HepG2 (cell line): ENCODE measurements around the gene LRP5. TPM values are rescaled to one million over a fixed set of nuclear protein-coding genes. Genes with fewer than 3 reads are reported as not detected.

ENCODE experiments used
- ATAC-seq: fragments of 200-7000 bp; cut with Tn5 transposase; 3 replicates; pipeline ENCODE4 v1.9.1; 2020; ENCODE audit warnings: mild to moderate bottlenecking, moderate library complexity
- BruUV-seq: library from RNA; stranded (reverse); fragments of 400-500 nt; replicated peaks from 2 replicates; lab custom pipeline; 2021; lab: Mats Ljungman, UMichigan
- CTCF ChIA-PET: fragments of 300-600 bp; formaldehyde crosslinking; extraction: SDS; loops from one replicate; lab custom pipeline; 2021; ENCODE audit warnings: low total read pairs, inconsistent platforms, low intra/inter-chr PET ratio; lab: Yijun Ruan, JAX
- POLR2A ChIA-PET: fragments of 350-600 bp; sonication (Branson Sonifier 250); formaldehyde crosslinking; loops from one replicate; lab custom pipeline; 2020; ENCODE audit warnings: antibody characterized with exemption, inconsistent platforms; lab: Yijun Ruan, JAX
- DNase-seq: peaks from one replicate; pipeline ENCODE4 v3.0.0-alpha.2; 2015; ENCODE audit warnings: low spot score
- FAIRE-seq: peaks from 3 replicates; lab custom pipeline; 2011; peaks lifted over from hg19 to GRCh38; lab: Jason Lieb, UNC
- H2AFZ ChIP-seq: one replicate; pipeline ENCODE4 v1.6.1; 2011; ENCODE audit warnings: low read length, inconsistent platforms
- H3K27ac ChIP-seq: fragments of 300-600 bp; 3 replicates; pipeline ENCODE4 v1.8.0; 2011; ENCODE audit warnings: mixed run types, mild to moderate bottlenecking, mixed read lengths, low read length, inconsistent platforms; ENCODE audit not compliant: insufficient read depth; ENCODE audit errors: extremely low read length
- H3K27me3 ChIP-seq, 2 experiments: fragments of 200-600 bp in 1 of 2; 2 replicates in 1 of 2; 3 replicates in 1 of 2; pipeline versions ENCODE4 v1.6.0 to v1.8.0; 2011; ENCODE audit warnings: low read length in 2 of 2, mild to moderate bottlenecking in 2 of 2, moderate library complexity in 2 of 2, inconsistent platforms in 1 of 2; ENCODE audit not compliant: insufficient read depth in 2 of 2, control insufficient read depth in 1 of 2
- H3K36me3 ChIP-seq, 2 experiments: fragments of 200-600 bp in 1 of 2; replicated peaks in 1 of 2; 2 replicates in 1 of 2; 3 replicates in 1 of 2; pipeline versions ENCODE4 v1.5.1 to v1.8.0; 2011; ENCODE audit warnings: low read length in 2 of 2, inconsistent platforms in 1 of 2; ENCODE audit not compliant: insufficient read depth in 2 of 2, control insufficient read depth in 1 of 2
- H3K4me1 ChIP-seq: 2 replicates; pipeline ENCODE4 v1.5.1; 2012; ENCODE audit warnings: low read length, inconsistent platforms; ENCODE audit not compliant: insufficient read depth
- H3K4me2 ChIP-seq: 2 replicates; pipeline ENCODE4 v1.6.0; 2011; ENCODE audit warnings: low read depth, low read length, inconsistent platforms
- H3K4me3 ChIP-seq, 3 experiments: fragments of 200-600 bp in 1 of 3; sonication (generic), shearing (Covaris generic) in 1 of 3; replicated peaks in 1 of 3; 2 replicates each; pipeline ENCODE4 v1.5.1; 2011 to 2016; ENCODE audit warnings: low read length in 3 of 3, inconsistent platforms in 2 of 3, low read depth in 2 of 3, mild to moderate bottlenecking in 2 of 3, control low read depth in 1 of 3, mixed read lengths in 1 of 3; ENCODE audit not compliant: insufficient read depth in 1 of 3
- H3K79me2 ChIP-seq: one replicate; pipeline ENCODE4 v1.6.1; 2011; ENCODE audit warnings: low read length, inconsistent platforms; ENCODE audit not compliant: insufficient read depth
- H3K9ac ChIP-seq: 2 replicates; pipeline ENCODE4 v1.6.0; 2011; ENCODE audit warnings: mild to moderate bottlenecking, low read depth, low read length, inconsistent platforms; ENCODE audit not compliant: insufficient read depth
- H3K9me3 ChIP-seq: 2 replicates; pipeline ENCODE4 v1.5.1; 2012; ENCODE audit warnings: mild to moderate bottlenecking, low read length
- H4K20me1 ChIP-seq: 2 replicates; pipeline ENCODE4 v1.6.0; 2011; ENCODE audit warnings: inconsistent platforms, mild to moderate bottlenecking, low read length, moderate library complexity; ENCODE audit not compliant: insufficient read depth
- AHR ChIP-seq: IDR thresholded peaks from 2 replicates; pipeline ENCODE4 v1.6.1; 2018; ENCODE audit warnings: missing genetic modification reagents, missing compliant biosample characterization
- CEBPG ChIP-seq: IDR thresholded peaks from 2 replicates; pipeline ENCODE4 v1.6.1; 2016
- NFRKB ChIP-seq: fragments of 450-650 bp; IDR thresholded peaks from 2 replicates; pipeline ENCODE4 v1.6.1; 2017
- PCBP1 ChIP-seq: fragments of 200-400 bp; formaldehyde crosslinking; IDR thresholded peaks from 2 replicates; pipeline ENCODE4 v1.6.1; 2017; ENCODE audit warnings: mild to moderate bottlenecking, low read depth, low read length, borderline replicate concordance
- TARDBP ChIP-seq: sonication (generic); formaldehyde crosslinking; IDR thresholded peaks from 2 replicates; pipeline ENCODE4 v1.8.0; 2022; ENCODE audit warnings: mild to moderate bottlenecking, missing genetic modification reagents
- ZBTB4 ChIP-seq: sonication (generic); formaldehyde crosslinking; IDR thresholded peaks from 2 replicates; pipeline ENCODE4 v1.4.0; 2020; ENCODE audit warnings: missing genetic modification reagents, mild to moderate bottlenecking, borderline replicate concordance
- ZBTB8A ChIP-seq: sonication (generic); formaldehyde crosslinking; IDR thresholded peaks from 2 replicates; pipeline ENCODE4 v1.4.0; 2020; ENCODE audit warnings: mild to moderate bottlenecking, low read depth, missing genetic modification reagents, borderline replicate concordance
- ZFP36 ChIP-seq: fragments of 150-350 bp; IDR thresholded peaks from 2 replicates; pipeline ENCODE4 v1.6.1; 2018; ENCODE audit warnings: borderline replicate concordance, low read length, low read depth; ENCODE audit not compliant: partially characterized antibody
- ZFP37 ChIP-seq: sonication (generic); formaldehyde crosslinking; IDR thresholded peaks from 2 replicates; pipeline ENCODE4 v1.4.0; 2020; ENCODE audit warnings: missing genetic modification reagents, borderline replicate concordance
- ZNF687 ChIP-seq: sonication (generic); formaldehyde crosslinking; IDR thresholded peaks from 2 replicates; pipeline ENCODE4 v1.5.1; 2020; ENCODE audit warnings: mild to moderate bottlenecking, missing genetic modification reagents, moderate library complexity
- ZSCAN25 ChIP-seq: sonication (generic); formaldehyde crosslinking; IDR thresholded peaks from 2 replicates; pipeline ENCODE4 v1.8.0; 2022; ENCODE audit warnings: mild to moderate bottlenecking, missing genetic modification reagents
- WGBS: methylation state at CpG from one replicate; pipeline ENCODE4 v1.1.6; 2017; ENCODE audit warnings: low lambda C conversion rate; 5-methylcytosine and 5-hydroxymethylcytosine counted together
- in situ Hi-C: cut with HindIII; loops from 2 replicates; pipeline ENCODE4 v1.10.0; 2017; ENCODE audit warnings: low pct_unique_long_range_greater_than_20kb; ENCODE audit not compliant: extremely low pct_ligation_motif_present
- intact Hi-C: fragments of 100-400 bp; cut with micrococcal nuclease; formaldehyde crosslinking; loops from one replicate; pipeline ENCODE4 v1.10.0; 2022; ENCODE audit not compliant: unreplicated experiment
- polyA plus RNA-seq, 8 experiments: library from polyadenylated mRNA; depleted of rRNA in 3 of 8; stranded (reverse) in 7 of 8; unstranded in 1 of 8; fragments of >200 nt; fragmentation: Illumina TruSeq in 4 of 8; extraction: Trizol in 4 of 8; gene quantifications; 2 replicates each; pipeline versions ENCODE4 v1.2.1 to v1.2.3, GENCODE V29; 2011 to 2016; ENCODE audit warnings: low read depth in 4 of 8, missing spikeins in 1 of 8, mixed read lengths in 1 of 8; ENCODE audit not compliant: insufficient read depth in 1 of 8
- total RNA-seq, 5 experiments: library from RNA; depleted of rRNA; stranded (reverse); fragments of >200 nt; fragmentation: Illumina TruSeq; extraction: Trizol; gene quantifications; 2 replicates each; pipeline ENCODE4 v1.2.3, GENCODE V29; 2016; ENCODE audit warnings: low read depth in 1 of 5
- TF ChIP-seq, protein P1 (sequence below): sonication (generic); formaldehyde crosslinking; IDR thresholded peaks from 2 replicates; pipeline ENCODE4 v1.8.1; 2022; ENCODE audit warnings: mild to moderate bottlenecking, missing genetic modification reagents

Gene LRP5
- total and polyA plus RNA-seq, 2 of the 13 experiments (the other 11 are each of a cell fraction or from before 2014, with no cell fraction given), result 40.4 to 64.0 TPM

DNA sequence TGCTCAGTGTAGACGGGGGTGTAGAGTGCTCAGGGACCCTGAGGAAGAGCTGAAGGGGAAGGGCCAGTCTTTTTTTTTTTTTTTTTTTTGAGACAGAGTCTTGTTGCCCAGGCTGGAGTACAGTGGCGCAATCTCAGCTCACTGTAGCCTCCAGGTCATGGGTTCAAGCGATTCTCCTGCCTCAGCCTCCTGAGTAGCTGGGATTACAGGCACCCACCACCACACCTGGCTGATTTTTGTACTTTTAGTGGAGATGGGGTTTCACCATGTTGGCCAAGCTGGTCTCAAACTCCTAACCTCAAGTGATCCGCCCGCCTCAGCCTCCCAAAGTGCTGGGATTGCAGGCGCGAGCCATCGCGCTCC lies 12.9 kb upstream of the LRP5 start (continued):
- peak; percentile 23; the same call in 1 of the 2 replicates for TF ChIP-seq CEBPG

GRCh38 chr11:68300076-68300830 lies 12.1 kb upstream of the LRP5 start:
- FAIRE-seq, result no peak
- no peaks in the 10 kb centered on the region for H4K20me1 ChIP-seq
- intact Hi-C loops (no loop called here), in situ Hi-C loops (no loop called here)
- CTCF ChIA-PET, result no interaction called here
- ATAC-seq, result no peak
- H3K36me3 ChIP-seq, result peaks cover 2 to 10% of the 10 kb centered on the region in 2 experiments; a peak in 2 of 5 replicates
- DNase-seq, result no peak
- H3K27ac ChIP-seq, result peak overlapping the region; percentile 100
- H3K9ac ChIP-seq, result peak overlapping the region; percentile 55; the same call in 1 of the 2 replicates
- 93% methylated on average over 11 of the region's 12 CpGs for WGBS
- no TSS peak for BruUV-seq
- H3K4me1 ChIP-seq, result peaks cover 76% of the 10 kb centered on the region
- H2AFZ ChIP-seq, result no peak overlapping the region
- peak overlapping the region; percentile 94 for H3K4me2 ChIP-seq
- H3K27me3 ChIP-seq, result no peaks in the 10 kb centered on the region; a peak in 1 of 5 replicates
- POLR2A ChIA-PET, result interaction anchor here (1.0 to 8.1 kb wide), 11 partner anchors 10 to 172 kb away, joined by 3 to 220 read pairs (median 54); partner anchors contain the start of genes C11orf24, KMT5B and LRP5
- peak overlapping the region in 2 of 3 experiments; percentile 34 to 83; a peak in 3 of 6 replicates for H3K4me3 ChIP-seq
- H3K79me2 ChIP-seq, result peaks cover 31% of the 10 kb centered on the region
- H3K9me3 ChIP-seq, result no peaks in the 10 kb centered on the region
- TF ChIP-seq PCBP1 (no peak), ZNF687 (CRISPR knock-in tag) (peak; percentile 69), TARDBP (CRISPR knock-in tag) (0 out of 2 replicates have a peak, but pooled peaks have one; percentile 26), ZSCAN25 (peak; percentile 77), ZFP37 (CRISPR knock-in tag) (peak; percentile 47; the same call in 1 of the 2 replicates), ZBTB4 (no peak), ZBTB8A (CRISPR knock-in tag) (no peak), ZFP36 (no peak), AHR (CRISPR knock-in tag) (no peak), NFRKB (no peak)
- TF ChIP-seq, protein P1, sequence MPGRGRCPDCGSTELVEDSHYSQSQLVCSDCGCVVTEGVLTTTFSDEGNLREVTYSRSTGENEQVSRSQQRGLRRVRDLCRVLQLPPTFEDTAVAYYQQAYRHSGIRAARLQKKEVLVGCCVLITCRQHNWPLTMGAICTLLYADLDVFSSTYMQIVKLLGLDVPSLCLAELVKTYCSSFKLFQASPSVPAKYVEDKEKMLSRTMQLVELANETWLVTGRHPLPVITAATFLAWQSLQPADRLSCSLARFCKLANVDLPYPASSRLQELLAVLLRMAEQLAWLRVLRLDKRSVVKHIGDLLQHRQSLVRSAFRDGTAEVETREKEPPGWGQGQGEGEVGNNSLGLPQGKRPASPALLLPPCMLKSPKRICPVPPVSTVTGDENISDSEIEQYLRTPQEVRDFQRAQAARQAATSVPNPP, result no peak
